Central memory CD8-positive, alpha-beta T cell (primary cell): ENCODE results near the gene SART3.
"Not testable (repeated sequence)": the region's sequence is repeated elsewhere in the genome, so short reads cannot be mapped to it uniquely, and the experiment has no call there.

Experiments used
- ATAC-seq: fragments of 150-1000 bp; cut with Tn5 transposase; replicated peaks from 2 replicates; pipeline ENCODE4 v1.10.0; 2022; ENCODE audit warnings: mild to moderate bottlenecking, moderate FRiP score, moderate number of reproducible peaks; ENCODE audit not compliant: poor library complexity, severe bottlenecking; ENCODE audit errors: extremely low read depth
- DNase-seq, 2 donors: peaks; one replicate each; pipeline ENCODE4 v3.0.0; 2021; ENCODE audit warnings: low spot score in 2 of 2
- H3K27ac Mint-ChIP-seq: one replicate; pipeline ENCODE4 v1.8.0; 2022; ENCODE audit warnings: low read depth, mild to moderate bottlenecking, moderate library complexity, mixed read lengths
- H3K27me3 Mint-ChIP-seq: one replicate; pipeline ENCODE4 v1.8.0; 2022; ENCODE audit warnings: mixed read lengths
- H3K36me3 Mint-ChIP-seq: one replicate; pipeline ENCODE4 v1.8.0; 2022; ENCODE audit warnings: mild to moderate bottlenecking, moderate library complexity, mixed read lengths; ENCODE audit not compliant: insufficient read depth
- H3K4me1 Mint-ChIP-seq: one replicate; pipeline ENCODE4 v1.8.0; 2022; ENCODE audit warnings: mixed read lengths
- H3K4me3 Mint-ChIP-seq: one replicate; pipeline ENCODE4 v1.8.0; 2022; ENCODE audit warnings: mild to moderate bottlenecking, moderate library complexity, mixed read lengths
- H3K9me3 Mint-ChIP-seq: one replicate; pipeline ENCODE4 v1.8.0; 2022; ENCODE audit warnings: mixed read lengths

Gene SART3

GRCh38 chr12:108582978-108583770 lies 22.2 kb upstream of the SART3 start:
- DNase-seq = no peak
- Mint-ChIP-seq H3K4me3 (no peak overlapping the region), H3K27me3 (peaks cover 9% of the 10 kb centered on the region), H3K36me3 (peaks cover 5% of the 10 kb centered on the region), H3K4me1 (peaks cover 6% of the 10 kb centered on the region), H3K27ac (no peak overlapping the region), H3K9me3 (peaks cover 8% of the 10 kb centered on the region)
- no peak for ATAC-seq

GRCh38 chr12:108582509-108582908 lies 21.5 kb upstream of the SART3 start:
- Mint-ChIP-seq H3K4me1 (peaks cover 6% of the 10 kb centered on the region), H3K27ac (no peak overlapping the region), H3K4me3 (no peak overlapping the region), H3K36me3 (peaks cover 5% of the 10 kb centered on the region), H3K9me3 (peaks cover 8% of the 10 kb centered on the region), H3K27me3 (peaks cover 9% of the 10 kb centered on the region)
- DNase-seq = no peak
- no peak for ATAC-seq

- no peak overlapping the region for H3K27ac Mint-ChIP-seq
- no peak for ATAC-seq
- peaks cover 6% of the 10 kb centered on the region for H3K4me1 Mint-ChIP-seq
- H3K27me3 Mint-ChIP-seq = peaks cover 8% of the 10 kb centered on the region
- DNase-seq = no peak
- H3K9me3 Mint-ChIP-seq = peaks cover 8% of the 10 kb centered on the region
- no peak overlapping the region for H3K4me3 Mint-ChIP-seq
- peaks cover 5% of the 10 kb centered on the region for H3K36me3 Mint-ChIP-seq
Measured at GRCh38 chr12:108581311-108582227, 20.6 kb upstream of the SART3 start.

DNA sequence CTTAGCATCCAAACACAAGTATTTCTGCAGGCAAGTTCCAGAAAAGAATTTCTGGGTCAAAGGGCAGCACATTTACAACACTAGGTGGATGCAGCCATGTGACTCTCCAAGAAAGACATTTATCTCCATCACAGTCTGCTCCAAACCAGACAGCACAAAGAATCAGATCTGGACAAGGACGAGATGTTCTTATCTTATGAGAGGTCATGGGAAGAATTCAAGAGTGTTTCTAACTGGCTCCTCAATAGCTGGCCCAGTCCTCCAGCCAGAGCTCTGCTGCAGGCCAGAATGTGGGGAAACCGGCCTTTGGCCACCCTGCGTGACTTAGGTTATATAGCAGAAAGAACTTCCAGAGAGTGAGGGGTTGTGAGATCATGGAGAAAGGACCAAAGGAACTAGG lies 19.6 kb upstream of the SART3 start:
- Mint-ChIP-seq H3K9me3 (peaks cover 8% of the 10 kb centered on the region), H3K27me3 (no peaks in the 10 kb centered on the region), H3K4me3 (no peak overlapping the region), H3K27ac (no peak overlapping the region), H3K4me1 (peaks cover 6% of the 10 kb centered on the region), H3K36me3 (peaks cover 5% of the 10 kb centered on the region)
- no peak for ATAC-seq
- DNase-seq = no peak

DNA sequence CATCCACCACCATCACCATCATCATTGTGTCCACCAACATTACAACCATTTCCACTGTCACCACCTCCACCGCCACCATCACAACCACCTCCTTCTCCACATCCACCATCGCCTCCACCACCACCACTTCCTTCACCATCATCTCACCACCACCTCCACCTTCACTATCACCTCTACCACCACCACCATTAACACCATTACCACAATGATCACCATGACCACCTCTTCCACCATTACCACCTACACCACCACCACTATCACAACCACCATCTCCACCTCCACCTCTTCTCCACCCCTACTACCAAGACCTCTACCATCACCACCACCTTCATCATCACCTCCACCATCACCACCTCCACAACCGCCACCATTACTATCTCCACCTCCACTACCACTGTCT lies 17.8 kb upstream of the SART3 start:
- Mint-ChIP-seq H3K27me3 (no peaks in the 10 kb centered on the region), H3K4me1 (peaks cover 6% of the 10 kb centered on the region), H3K27ac (peak overlapping the region; percentile 0), H3K9me3 (peaks cover 8% of the 10 kb centered on the region), H3K36me3 (peaks cover 5% of the 10 kb centered on the region), H3K4me3 (peak overlapping the region; percentile 26)
- peak; percentile 14 for ATAC-seq
- no peak for DNase-seq

DNA sequence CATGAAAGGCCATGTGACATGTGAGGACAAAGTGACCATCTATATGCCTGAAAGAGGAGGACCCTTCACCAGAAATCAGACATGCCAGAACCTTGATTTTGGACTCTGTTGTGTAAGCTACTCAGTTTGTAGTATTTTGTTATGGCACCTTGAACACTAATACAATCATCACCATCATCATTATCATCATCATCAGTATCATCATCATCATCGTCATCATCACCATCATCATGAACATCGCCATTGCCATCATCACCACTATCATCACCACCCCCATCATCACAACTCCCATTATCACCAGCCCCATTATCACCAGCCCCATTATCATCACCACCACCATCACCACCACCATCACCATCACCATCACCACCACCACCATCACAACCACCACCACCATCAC lies 17.3 kb upstream of the SART3 start:
- peaks cover 6% of the 10 kb centered on the region for H3K4me1 Mint-ChIP-seq
- H3K27ac Mint-ChIP-seq = peak overlapping the region; percentile 0
- H3K9me3 Mint-ChIP-seq = peaks cover 8% of the 10 kb centered on the region
- ATAC-seq (no peak), DNase-seq (no peak)
- no peaks in the 10 kb centered on the region for H3K27me3 Mint-ChIP-seq
- H3K4me3 Mint-ChIP-seq = no peak overlapping the region
- H3K36me3 Mint-ChIP-seq = peaks cover 5% of the 10 kb centered on the region

- H3K4me1 Mint-ChIP-seq = peaks cover 6% of the 10 kb centered on the region
- no peak overlapping the region for H3K27ac Mint-ChIP-seq
- H3K27me3 Mint-ChIP-seq = no peaks in the 10 kb centered on the region
- peaks cover 8% of the 10 kb centered on the region for H3K9me3 Mint-ChIP-seq
- H3K36me3 Mint-ChIP-seq = peaks cover 5% of the 10 kb centered on the region
- ATAC-seq (no peak), DNase-seq (no peak)
- no peak overlapping the region for H3K4me3 Mint-ChIP-seq
Measured at GRCh38 chr12:108577458-108577857, 16.5 kb upstream of the SART3 start.

DNA sequence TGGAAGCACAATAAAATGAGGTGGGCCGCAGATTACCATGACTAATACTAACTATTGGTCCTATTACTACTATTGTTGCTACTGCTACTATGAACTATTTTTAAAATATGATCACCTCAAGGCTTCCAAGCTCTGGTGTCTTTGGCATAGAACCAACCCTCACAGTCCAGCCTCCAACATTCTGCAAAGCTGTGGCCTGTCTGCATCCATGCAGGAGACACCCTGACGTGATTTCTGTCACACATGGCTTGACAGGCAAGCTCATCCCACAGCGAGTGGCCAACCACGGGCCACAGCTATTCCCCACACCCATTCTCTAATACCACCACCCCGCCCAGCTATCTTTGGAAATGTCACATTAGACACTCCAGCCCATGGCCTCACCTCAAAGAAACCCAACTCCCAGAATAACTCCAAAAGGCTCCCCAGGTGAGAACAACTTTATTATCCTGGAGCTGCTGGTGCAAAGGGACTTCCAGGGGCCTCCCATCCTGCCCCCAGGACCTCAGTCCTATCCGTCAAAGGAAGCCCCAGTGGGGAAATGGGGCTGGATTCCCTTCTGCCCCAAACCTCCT lies 15.8 kb upstream of the SART3 start:
- Mint-ChIP-seq H3K4me3 (no peak overlapping the region), H3K27ac (no peak overlapping the region), H3K27me3 (no peaks in the 10 kb centered on the region), H3K9me3 (peaks cover 8% of the 10 kb centered on the region), H3K4me1 (peaks cover 6% of the 10 kb centered on the region), H3K36me3 (peaks cover 5% of the 10 kb centered on the region)
- ATAC-seq (no peak), DNase-seq (no peak)

DNA sequence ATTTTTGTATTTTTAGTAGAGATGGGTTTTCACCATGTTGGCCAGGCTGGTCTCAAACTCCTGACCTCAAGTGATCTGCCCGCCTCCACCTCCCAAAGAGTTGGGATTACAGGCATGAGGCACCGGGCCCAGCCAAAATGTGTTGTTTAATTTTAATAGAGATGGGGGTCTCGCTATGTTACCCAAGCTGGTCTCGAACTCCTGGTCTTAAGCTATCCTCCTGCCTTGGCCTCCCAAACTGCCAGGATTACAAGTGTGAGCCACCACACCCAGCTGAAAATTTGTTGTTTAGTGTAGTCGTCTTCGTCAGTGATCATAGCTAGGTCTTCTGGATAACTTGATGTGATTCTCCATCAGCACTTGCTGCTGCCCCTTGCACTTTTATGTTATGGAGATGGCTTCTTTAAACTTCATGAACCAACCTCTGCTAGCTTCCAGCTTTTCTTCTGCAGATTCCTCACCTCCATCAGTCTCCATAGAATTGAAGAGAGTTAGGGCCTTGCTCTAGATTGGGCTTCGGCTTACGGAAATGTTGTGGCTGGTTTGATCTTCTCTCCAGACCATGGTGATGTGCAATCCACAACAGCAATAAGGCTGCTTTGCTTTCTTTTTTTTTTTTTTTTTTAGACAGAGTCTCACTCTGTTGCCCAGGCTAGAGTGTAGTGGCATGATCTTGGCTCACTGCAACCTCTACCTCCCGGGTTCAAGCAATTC lies 14.4 kb upstream of the SART3 start:
- DNase-seq (no peak), ATAC-seq (no peak)
- Mint-ChIP-seq H3K36me3 (peaks cover 8% of the 10 kb centered on the region), H3K9me3 (peaks cover 8% of the 10 kb centered on the region), H3K4me3 (no peak overlapping the region), H3K4me1 (peaks cover 6% of the 10 kb centered on the region), H3K27ac (no peak overlapping the region), H3K27me3 (no peaks in the 10 kb centered on the region)

GRCh38 chr12:108574276-108574675 lies 13.3 kb upstream of the SART3 start:
- ATAC-seq, H3K9me3 Mint-ChIP-seq, DNase-seq, H3K27me3 Mint-ChIP-seq, H3K36me3 Mint-ChIP-seq, H3K4me3 Mint-ChIP-seq, H3K4me1 Mint-ChIP-seq: not testable (repeated sequence)
- peak overlapping the region; percentile 88 for H3K27ac Mint-ChIP-seq

DNA sequence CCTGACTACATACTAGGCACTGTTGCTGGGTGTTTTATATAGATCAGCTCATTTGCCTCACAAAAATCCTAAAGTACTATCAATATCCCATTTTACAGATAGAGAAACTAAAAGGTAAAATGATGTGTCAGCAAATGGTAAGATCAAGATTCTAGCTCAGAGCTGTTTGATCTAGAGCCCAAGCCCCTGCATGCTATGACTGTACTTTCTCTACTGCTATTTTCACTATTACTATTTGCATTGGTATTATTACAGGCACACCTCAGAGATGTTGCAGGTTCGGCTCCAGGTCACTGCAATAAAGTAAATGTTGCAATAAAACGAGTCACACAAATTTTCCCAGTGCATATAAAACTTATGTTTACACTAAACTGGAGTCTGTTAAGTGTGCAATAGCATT lies 12.3 kb upstream of the SART3 start:
- ATAC-seq = no peak
- peak overlapping the region; percentile 58 for H3K27ac Mint-ChIP-seq

DNA sequence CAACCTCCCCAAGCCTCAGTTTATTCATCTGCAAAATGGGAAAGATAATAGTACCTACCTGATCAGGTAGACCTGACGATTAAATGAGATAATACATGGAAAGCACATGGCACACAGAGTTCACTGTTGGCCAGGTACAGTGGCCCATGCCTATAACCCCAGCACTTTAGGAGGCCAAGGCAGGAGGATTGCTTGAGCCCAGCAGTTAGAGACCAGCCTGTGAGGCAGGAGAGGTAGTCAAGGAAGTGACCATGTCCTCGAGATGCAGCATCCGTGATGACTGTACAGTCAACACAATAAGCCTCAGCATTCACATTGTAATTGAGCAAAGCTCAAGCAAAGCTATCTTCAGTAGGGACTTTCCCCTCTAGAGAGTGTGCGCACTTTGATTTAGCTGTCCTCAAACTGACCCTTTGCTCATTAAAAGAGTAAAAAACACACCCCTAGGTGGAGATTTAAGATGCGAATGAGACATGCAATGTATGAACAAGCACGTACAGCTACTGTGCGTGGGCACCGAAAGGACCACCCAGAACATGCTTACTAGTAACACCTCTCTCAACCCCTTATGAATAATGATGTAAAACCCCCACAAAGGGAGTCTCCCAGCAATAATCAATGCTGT lies 11.3 kb upstream of the SART3 start:
- no peaks in the 10 kb centered on the region for H3K27me3 Mint-ChIP-seq
- H3K4me3 Mint-ChIP-seq = no peak overlapping the region
- DNase-seq (no peak), ATAC-seq (no peak)
- no peaks in the 10 kb centered on the region for H3K9me3 Mint-ChIP-seq
- H3K4me1 Mint-ChIP-seq = peaks cover 18% of the 10 kb centered on the region
- H3K36me3 Mint-ChIP-seq = peaks cover 17% of the 10 kb centered on the region
- peak overlapping the region; percentile 25 for H3K27ac Mint-ChIP-seq

More for the DNA sequence above, 12.3 kb upstream of the SART3 start:
- Mint-ChIP-seq H3K9me3 (no peaks in the 10 kb centered on the region), H3K4me3 (no peak overlapping the region), H3K4me1 (peaks cover 10% of the 10 kb centered on the region), H3K27me3 (no peaks in the 10 kb centered on the region), H3K36me3 (peaks cover 11% of the 10 kb centered on the region)
- DNase-seq = no peak
